ENCODE data around the gene POLE.

Gene POLE

DNA sequence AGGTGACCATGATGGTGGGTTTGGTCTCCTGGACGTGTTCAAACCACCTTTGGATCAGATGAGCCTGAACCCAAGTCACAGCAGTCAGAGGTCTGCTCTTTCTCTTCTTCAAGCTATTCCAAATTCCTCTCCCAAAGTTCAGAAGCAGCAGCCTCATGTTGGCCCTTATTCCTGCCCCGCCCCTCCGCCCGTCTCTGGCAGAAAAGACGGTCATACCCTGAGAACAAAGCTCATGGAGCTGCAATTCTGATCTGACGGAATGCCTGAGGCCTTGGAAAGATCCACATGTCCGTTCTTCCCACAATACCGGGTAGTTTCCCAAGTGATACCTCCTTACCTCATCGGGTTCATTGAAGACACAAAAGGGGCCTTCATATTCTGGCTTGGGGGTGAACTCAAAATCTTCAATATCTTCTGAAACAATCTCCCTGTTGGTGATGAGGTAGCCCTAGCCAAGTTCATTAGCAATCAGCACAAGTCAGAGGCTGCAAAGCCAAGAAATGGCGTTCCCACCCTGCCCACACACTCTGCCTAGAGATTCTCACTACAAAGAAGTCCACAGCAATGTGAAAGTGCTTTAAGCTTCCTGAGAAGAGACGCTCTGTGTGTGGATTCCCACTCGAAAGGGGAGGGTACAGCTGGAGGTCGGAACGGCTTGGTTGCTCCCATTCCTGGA is 11.2 kb downstream of the POLE start:
- DNase-seq (ENCODE audit: low read depth in 2 of 2), result no peak

DNA sequence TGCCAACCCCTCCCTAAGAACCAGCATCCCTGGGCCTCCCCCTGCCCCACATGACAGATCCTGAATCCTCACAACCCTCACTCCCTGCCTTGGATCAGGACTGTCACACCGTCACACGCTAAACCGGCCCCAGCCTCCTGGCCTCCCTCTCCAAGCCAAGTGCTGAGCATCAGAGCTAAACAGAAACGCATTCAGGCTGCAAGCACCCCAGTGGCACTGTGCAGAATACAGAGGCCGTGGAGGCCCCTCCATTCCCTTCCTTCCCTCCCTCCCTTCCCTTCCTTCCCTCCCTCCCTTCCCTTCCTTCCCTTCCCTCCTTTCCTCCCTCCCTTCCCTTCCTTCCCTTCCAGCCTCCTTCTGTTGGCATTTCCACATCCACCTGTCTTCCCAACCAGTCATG is 12.6 kb downstream of the POLE start:
- no peak for DNase-seq (ENCODE audit: low read depth in 2 of 2)

DNA sequence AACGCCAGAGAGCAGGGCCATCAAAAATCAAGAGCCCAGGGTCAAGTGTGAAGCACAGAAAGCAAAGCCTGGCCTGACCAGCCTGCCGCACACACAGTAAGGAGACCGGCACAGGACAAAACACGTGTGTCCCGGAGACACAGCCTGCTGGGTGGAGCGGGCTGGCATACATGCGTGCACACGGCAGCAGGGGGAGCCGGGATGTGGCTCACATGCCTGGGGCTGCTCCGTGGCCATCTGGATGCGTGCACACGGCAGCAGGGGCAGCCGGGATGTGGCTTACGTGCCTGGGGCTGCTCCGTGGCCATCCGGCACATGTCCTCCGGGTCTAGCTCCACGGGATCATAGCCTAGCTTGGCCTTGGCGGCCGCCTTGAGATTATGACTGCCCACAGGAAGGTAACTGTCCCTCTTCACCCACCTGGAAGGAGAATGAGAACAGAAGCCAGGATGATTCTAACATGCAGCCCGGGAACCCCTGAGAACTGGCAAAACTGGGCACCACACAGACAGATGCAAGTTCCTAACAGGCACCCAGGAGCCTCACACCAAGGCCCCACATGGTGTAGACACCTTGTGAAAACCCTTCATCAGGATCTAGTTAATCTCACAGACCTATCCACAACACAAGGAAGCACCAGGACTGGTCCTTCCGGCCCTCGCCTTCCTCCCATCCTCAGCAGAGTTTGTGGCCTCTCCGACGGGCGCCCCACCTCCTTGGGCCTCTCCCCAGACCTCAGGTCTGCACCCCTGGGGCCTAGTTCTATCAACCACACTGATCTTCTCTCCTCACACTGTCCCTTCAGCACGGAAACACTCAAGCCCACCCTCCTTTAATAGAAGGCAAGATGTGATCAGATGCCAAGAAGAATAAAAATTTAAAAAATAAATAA is 13.6 kb downstream of the POLE start:
- DNase-seq (ENCODE audit: low read depth in 2 of 2), result no peak

DNA sequence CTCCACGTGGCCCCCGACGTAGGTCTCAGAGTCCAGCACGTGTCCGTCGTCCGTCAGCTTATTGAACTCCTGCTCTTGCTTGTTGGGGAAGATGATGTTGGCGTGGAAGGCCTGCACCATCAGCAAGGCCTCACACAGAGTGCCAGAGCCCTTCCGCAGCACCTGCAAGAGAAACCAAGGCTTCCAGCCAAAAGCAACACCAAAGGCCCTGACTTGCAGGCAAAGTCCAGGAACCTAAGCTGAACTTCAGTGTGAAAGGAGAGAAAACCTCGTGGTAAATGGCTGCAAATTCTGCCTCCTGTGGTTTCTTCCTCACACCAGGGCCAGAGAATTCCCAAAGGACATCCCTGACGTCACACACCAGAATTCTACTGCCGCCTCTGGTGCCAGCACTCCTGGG is 14.5 kb downstream of the POLE start:
- DNase-seq (ENCODE audit: low read depth in 2 of 2), result no peak

DNA sequence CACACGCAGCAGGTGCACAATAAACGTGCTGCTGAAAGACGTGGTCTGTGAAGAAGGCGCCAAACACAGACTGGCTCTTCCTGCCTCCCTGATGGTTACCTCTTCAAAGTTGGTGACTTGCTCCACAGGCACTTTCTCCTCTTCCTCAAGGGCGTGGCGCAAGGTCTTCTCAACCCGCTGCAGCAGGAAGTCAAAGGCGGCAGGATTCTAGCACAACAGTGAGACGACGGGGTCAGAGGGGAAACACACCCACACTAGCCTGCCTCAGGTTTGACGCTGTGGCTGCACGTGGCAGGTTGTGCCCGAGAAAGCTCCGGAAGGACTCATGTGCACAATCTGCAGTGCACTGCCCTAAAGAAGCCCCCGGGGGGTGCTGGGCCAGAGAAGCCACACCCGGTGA is 15.0 kb downstream of the POLE start:
- DNase-seq (ENCODE audit: low read depth in 2 of 2), result no peak

DNA sequence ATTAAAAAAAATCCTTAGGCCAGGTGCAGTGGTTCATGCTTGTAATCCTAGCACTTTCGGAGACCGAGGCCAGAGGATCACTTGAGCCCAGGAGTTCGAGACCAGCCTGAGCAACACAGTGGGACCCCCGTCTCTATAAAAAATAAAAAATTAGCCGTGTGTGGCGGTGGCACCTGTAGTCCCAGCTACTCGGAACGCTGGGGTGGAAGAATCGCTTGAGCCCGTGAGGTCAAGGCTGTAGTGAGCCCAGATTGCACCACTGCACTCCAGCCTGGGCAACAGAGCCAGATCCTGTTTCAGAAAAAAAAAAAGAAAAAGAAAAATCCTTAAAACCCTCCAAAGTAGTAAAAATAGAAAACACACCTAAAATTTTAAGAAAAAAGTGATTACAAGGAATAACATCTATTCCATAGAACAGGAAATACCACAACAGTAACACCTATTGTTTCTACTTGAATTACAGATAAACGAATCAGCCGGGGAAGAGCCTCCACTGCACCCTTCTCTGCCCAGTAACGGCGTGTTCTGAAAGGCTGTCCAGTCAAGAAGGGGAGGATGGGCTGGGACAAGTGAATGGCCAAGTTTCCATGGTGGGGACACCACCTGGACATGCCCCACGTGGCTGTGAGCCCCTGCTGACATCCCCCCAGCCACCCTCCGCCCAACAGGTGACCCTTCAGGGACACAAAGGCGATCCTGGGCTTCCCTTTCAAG is 17.8 kb downstream of the POLE start:
- no peak for DNase-seq (ENCODE audit: low read depth in 2 of 2)

DNA sequence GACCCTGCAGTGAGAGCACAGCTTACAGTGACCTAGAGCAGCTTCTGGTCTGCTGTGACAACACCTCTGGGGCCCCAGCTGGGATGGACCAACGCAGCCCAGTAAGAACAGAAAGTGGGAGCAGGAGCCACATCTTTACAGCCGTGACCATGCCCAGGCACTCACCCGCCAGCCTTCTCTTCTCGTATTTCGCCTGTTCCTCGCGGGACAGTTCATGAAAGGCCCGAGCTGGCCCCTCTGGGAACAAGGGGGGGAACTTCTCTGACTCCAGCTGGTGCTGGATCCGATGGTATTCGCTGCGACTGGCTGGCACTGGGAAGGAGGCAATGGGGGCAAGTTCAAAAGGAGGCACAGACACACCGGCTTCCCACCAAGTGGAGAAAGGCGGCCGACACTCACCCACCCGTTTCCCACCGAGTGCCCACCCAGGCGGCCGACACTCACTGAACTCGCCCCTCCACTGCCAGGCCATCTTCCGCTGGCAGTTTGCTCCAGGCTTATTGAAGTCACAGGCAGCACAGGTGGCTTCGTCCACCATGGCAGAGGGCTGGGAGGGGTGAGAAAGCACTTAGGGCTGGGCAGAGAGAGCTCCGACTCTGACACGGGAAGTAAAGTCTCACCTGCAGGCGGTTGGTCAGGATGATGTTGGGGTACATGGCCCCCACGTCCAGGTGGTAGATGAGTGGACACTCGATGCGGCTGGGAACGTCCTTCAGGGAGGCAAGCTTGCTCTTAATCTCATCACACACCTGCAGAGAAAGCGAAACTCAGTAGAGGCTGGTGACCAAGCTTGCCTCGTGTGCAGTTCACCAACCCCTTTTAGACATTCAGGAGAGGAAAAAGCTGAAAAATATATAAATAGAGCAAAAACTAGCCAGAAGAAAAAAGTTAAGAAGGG is 18.7 kb downstream of the POLE start:
- DNase-seq (ENCODE audit: low read depth in 2 of 2), result no peak

DNA sequence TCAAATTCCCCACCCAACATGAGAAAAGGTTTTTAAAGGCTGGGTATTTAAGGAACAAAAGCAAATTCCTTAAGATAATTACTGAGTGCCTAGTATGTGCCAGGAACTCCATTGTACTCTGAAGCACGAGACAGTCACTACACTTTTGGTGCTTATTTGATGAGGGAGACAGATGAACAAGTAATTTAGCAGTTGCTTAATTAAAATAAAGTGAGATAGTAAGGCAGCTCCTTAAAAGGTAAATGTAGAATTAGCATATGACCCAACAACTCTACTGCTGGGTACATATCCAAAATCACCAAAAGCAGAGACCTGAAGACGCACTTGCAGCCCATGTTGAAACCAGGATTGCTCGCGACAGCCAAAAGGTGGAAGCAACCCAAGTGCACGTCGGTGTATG is 21.3 kb downstream of the POLE start:
- no peak for DNase-seq (ENCODE audit: low read depth in 2 of 2)

DNA sequence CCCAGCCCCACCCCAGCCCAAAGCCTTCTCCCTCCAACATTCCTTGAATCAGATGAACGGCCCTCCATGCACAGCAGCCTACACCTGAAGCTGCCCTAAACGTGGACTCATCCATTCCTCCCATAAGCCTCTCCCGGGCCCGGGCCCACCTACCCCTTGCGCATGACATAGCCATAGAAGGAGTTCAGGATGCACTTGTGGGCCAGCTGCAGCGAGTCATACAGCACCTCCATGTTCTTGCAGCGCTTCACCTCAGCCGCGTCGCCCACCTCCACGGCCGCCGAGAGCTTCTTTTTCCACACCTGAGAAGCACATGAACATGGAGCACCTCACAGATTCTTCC is 22.0 kb downstream of the POLE start:
- DNase-seq (ENCODE audit: low read depth in 2 of 2), result no peak

DNA sequence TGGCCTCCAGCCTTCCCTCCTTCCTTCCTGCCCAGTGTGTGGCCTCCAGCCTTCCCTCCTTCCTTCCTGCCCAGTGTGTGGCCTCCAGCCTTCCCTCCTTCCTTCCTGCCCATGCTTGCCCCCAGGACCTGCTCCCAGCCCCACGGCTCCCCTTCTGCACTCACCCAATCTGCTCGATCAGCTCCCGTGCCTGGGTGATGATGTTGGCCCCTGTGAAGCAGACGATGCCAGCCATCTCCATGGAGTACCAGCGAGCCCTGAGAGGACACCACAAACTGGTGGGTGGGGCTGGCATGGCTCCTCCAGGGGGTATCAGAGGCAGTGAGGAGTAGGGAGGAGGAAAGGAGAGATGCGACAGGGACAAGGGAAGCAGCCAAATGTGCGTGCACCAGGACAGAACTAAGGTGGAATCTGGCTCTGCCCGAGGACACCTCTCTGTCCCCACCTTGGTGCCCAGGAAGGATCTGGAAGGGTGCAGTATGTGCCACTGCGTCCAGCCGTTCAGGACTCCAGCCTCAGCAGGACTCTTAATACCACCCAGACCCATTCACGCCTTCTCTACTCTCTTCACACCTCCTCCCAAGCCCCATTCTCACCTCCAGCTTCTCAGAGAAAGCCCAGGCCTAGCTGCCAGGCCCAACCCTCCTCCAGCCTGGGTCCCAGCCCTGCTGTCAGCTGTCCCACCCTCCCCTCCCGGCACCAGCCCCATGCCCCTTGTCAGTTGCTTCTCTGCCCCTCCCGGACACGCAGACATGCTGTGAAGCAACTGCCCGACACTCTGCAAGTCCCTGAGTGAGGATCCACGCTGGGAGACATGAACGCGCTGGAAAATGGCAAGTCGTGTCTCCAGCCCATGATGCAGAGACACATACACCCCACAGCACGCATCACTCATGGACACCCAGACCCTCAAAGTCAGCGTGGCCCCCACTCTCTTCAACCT is 22.7 kb downstream of the POLE start:
- DNase-seq (ENCODE audit: low read depth in 2 of 2), result no peak

DNA sequence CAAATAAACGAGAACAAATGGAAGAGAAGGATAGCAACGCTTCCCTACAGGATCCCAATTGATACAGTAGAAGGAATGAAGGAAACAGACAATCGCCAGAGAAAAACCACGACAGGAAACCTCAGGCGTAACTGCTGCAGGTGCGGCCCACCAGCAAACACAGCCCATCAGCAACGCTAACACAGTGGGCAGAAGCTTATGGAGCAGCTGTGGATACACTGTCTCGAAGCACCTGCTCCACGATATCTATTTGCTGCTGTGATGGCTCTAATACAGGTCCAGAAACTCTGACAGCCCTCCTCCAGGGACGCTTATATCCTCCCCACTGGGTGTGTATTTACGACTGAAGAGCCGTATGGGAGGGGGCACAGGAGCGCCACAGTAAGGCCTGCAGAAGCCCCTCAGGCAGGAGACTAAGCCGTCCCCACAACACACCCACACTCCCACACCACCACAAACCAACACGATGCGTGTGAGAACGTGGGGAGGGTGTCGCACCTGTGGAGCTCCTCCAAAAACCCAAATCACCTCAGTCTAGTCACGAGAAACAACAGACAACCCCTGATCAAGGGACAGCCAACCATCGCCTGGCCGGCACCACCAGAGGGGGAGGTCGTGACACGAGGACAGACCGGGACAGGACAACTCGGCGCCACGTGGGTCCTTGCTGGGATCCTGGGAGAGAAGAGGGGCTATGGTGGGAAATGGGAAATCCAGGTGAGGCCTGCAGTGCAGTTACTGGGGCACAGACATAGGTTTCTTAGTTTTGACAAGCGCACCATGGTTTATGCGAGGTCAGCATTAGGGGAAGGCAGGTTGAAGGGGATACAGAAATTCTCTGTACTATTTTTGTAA is 24.0 kb downstream of the POLE start:
- no peak for DNase-seq (ENCODE audit: low read depth in 2 of 2)

DNA sequence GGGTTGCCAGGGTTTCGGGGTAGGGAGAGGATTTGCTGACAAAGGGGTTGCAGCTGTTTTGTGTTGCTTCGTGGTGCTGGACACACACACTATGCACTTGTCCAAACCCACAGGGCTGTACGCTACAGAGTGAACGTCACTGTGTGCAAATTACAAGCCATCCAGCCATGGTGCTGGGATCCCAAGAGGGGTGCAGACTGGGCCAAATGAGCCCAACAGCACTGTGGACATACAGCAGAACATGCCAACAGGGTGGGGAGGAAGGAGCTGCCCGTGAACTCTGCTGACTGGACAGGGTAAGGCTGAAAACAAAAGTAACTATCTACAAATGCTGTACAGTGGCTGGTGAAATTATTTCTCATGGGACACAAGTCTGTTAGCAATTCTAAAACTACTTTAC is 25.2 kb downstream of the POLE start:
- DNase-seq (ENCODE audit: low read depth in 2 of 2), result no peak

DNA sequence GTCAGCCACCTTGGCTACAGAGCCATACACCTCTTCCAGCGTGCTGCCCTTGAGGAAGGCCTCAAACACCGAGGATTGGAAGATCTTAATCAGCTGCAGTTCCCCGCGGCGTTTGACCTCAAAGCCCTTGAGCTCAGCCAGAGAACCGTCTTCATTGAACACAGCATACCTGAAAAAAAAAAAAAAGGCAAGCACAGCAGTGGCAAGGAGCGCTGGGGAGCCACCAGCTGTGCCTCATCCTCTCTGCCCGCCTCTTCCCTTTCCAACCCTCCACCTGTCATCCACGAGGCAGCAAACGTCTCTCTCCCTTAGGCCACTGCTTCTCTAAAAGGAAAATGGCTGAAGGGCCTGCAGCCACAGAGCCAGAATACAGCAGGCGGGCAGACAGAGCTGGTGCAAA is 26.1 kb downstream of the POLE start:
- DNase-seq (ENCODE audit: low read depth in 2 of 2), result no peak

DNA sequence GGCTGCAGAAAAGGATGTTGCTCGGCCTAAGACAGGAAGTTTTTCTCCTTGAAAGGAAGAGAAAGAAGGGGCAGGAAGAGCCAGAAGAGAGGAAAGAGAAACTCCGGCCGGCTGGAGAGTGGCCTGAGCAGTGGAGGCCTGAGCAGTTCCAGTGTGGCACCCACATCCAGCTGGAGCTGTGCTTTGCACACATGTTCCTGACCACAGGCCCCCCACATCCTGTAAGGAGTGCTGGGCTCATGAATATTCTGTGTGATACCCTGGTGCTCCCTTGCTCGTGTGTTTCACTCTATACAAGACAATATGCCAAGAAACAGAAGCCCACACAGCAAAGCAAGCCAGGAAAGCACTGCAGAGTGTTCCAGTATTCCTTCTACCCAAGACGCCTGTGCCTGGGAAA is 27.1 kb downstream of the POLE start:
- no peak for DNase-seq (ENCODE audit: low read depth in 2 of 2)

DNA sequence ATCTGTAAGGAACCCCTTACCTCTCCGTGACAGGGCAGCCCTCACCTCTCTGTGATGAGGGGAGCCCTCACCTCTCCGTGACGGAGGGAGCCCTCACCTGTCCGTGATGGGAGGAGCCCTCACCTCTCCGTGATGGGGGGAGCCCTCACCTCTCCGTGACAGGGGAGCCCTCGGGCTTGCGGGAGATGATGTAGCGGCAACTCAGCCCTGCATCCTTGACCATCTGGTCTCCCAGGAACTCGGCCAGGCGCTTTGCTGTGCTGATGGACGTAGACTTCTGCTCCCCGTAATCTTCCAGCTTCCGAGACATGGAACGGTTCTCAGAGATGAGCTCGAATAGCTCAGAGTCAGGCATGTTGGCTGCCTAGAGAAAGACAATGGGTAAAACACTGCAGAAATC is 28.0 kb downstream of the POLE start:
- no peak for DNase-seq (ENCODE audit: low read depth in 2 of 2)

DNA sequence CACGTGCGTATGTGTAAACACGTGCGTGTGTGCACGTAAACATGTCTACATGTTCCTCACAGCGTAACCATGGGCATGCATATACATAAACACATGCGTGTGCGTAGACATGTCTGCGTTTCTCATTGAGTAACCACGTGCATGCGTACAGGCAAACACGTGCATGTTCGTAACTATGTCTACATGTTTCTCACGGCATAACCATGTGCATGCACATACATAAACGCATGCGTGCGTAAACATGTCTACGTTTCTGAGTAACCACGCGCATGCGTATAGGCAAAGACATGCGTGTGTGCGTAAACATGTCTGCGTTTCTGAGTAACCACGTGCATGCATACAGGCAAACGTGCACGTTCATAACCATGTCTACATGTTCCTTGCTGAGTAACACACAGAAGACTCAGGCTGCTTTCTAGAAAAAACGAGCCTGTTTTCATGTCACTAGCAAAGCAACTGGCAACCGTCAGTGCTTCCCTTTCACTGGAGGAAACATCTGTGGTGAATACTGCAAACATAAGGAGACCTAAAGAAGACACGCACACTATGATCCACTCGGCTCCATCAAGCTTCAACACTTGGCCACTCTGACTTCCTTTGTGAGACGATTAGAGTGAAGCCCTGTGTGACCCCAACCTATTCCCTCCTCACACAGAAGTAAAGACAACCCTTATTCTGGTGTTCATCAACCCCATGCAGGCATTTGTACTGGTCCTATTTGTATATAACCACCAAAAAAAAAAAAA is 28.8 kb downstream of the POLE start:
- DNase-seq (ENCODE audit: low read depth in 2 of 2), result no peak

DNA sequence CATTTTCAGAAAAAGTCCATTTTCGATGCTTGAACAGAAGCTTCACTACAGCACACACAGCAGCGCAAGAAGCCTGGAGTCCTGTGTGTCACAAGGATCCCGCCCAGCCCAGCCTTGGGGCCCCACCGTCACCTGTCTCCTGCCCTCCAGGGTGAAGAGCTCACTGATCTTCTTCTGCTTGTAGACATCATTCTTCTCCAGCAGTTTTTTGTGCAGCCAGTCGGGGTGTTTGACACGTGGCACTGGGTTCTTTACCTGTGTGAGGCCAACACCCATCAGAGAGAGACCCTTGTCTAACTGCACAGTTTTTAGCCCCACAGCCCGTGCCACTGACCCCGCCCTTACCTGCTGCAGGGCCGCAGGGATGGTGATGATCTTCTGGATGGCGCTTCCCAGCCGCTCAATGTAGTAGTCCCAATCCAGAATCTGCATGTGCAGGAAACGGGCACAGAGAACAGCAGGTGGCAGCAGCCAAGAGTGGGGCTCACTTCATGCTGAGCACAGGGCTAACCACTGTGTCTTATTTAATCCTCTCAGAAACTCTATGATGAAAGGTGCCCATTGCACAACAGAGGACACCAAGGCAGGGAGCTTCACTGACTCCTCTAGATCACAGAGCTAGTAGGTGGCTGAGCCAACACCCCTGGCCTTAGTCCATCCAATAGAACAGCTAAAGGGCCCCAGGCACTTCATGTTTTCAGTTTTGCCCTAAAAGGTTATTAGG is 30.0 kb downstream of the POLE start:
- no peak for DNase-seq (ENCODE audit: low read depth in 2 of 2)

DNA sequence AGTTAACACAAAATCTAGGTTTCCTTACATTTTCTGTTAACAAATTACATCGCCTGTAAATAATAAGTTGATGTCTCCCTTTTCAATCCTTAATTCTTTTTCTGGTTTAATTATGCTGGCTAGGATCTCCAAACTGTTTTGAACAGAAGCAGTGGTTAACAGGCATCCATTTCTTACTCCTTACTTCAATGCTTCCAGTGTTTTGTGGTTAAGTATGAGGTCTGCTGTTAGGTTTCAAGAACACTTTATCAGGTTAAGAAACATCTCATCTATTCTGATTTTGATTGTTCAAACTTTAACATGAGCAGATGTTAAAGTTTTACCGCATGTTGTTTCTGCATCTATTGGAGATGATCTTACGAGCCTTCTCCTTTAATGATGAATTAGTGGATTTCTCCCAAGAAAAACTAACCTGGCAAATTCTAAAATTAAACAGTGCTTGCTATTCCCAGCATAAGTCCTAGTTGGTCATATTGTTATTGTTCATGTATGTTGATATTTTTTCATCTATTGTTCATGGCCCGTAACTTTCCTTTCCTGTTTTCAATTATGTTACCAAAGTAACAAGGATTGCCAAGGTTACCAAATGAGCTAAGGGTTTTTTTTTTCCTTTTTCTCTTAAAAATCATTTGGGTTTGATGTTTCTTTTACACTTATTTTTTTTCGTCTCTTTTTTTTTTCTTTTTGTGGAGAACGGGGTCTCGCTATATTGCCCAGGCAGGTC is 33.4 kb downstream of the POLE start:
- no peak for DNase-seq (ENCODE audit: low read depth in 2 of 2)
